HepG2 (cell line): ENCODE measurements around the gene GNAS-AS1. TPM values are rescaled to one million over a fixed set of nuclear protein-coding genes. Genes with fewer than 3 reads are reported as not detected.
A peak's percentile ranks its signal among the peaks of the same experiment; 100 is the strongest.

Experiments used
- ATAC-seq: fragments of 200-7000 bp; cut with Tn5 transposase; 3 replicates; pipeline ENCODE4 v1.9.1; 2020; ENCODE audit warnings: mild to moderate bottlenecking, moderate library complexity
- BruUV-seq: library from RNA; stranded (reverse); fragments of 400-500 nt; replicated peaks from 2 replicates; lab custom pipeline; 2021; lab: Mats Ljungman, UMichigan
- CTCF ChIA-PET: fragments of 300-600 bp; formaldehyde crosslinking; extraction: SDS; loops from one replicate; lab custom pipeline; 2021; ENCODE audit warnings: low total read pairs, inconsistent platforms, low intra/inter-chr PET ratio; lab: Yijun Ruan, JAX
- POLR2A ChIA-PET: fragments of 350-600 bp; sonication (Branson Sonifier 250); formaldehyde crosslinking; loops from one replicate; lab custom pipeline; 2020; ENCODE audit warnings: antibody characterized with exemption, inconsistent platforms; lab: Yijun Ruan, JAX
- DNase-seq: peaks from one replicate; pipeline ENCODE4 v3.0.0-alpha.2; 2015; ENCODE audit warnings: low spot score
- FAIRE-seq: peaks from 3 replicates; lab custom pipeline; 2011; peaks lifted over from hg19 to GRCh38; lab: Jason Lieb, UNC
- H2AFZ ChIP-seq: one replicate; pipeline ENCODE4 v1.6.1; 2011; ENCODE audit warnings: low read length, inconsistent platforms
- H3K27ac ChIP-seq: fragments of 300-600 bp; 3 replicates; pipeline ENCODE4 v1.8.0; 2011; ENCODE audit warnings: mixed run types, mild to moderate bottlenecking, mixed read lengths, low read length, inconsistent platforms; ENCODE audit not compliant: insufficient read depth; ENCODE audit errors: extremely low read length
- H3K27me3 ChIP-seq, 2 experiments: fragments of 200-600 bp in 1 of 2; 2 replicates in 1 of 2; 3 replicates in 1 of 2; pipeline versions ENCODE4 v1.6.0 to v1.8.0; 2011; ENCODE audit warnings: low read length in 2 of 2, mild to moderate bottlenecking in 2 of 2, moderate library complexity in 2 of 2, inconsistent platforms in 1 of 2; ENCODE audit not compliant: insufficient read depth in 2 of 2, control insufficient read depth in 1 of 2
- H3K36me3 ChIP-seq, 2 experiments: fragments of 200-600 bp in 1 of 2; replicated peaks in 1 of 2; 2 replicates in 1 of 2; 3 replicates in 1 of 2; pipeline versions ENCODE4 v1.5.1 to v1.8.0; 2011; ENCODE audit warnings: low read length in 2 of 2, inconsistent platforms in 1 of 2; ENCODE audit not compliant: insufficient read depth in 2 of 2, control insufficient read depth in 1 of 2
- H3K4me1 ChIP-seq: 2 replicates; pipeline ENCODE4 v1.5.1; 2012; ENCODE audit warnings: low read length, inconsistent platforms; ENCODE audit not compliant: insufficient read depth
- H3K4me2 ChIP-seq: 2 replicates; pipeline ENCODE4 v1.6.0; 2011; ENCODE audit warnings: low read depth, low read length, inconsistent platforms
- H3K4me3 ChIP-seq, 3 experiments: fragments of 200-600 bp in 1 of 3; sonication (generic), shearing (Covaris generic) in 1 of 3; replicated peaks in 1 of 3; 2 replicates each; pipeline ENCODE4 v1.5.1; 2011 to 2016; ENCODE audit warnings: low read length in 3 of 3, inconsistent platforms in 2 of 3, low read depth in 2 of 3, mild to moderate bottlenecking in 2 of 3, control low read depth in 1 of 3, mixed read lengths in 1 of 3; ENCODE audit not compliant: insufficient read depth in 1 of 3
- H3K79me2 ChIP-seq: one replicate; pipeline ENCODE4 v1.6.1; 2011; ENCODE audit warnings: low read length, inconsistent platforms; ENCODE audit not compliant: insufficient read depth
- H3K9ac ChIP-seq: 2 replicates; pipeline ENCODE4 v1.6.0; 2011; ENCODE audit warnings: mild to moderate bottlenecking, low read depth, low read length, inconsistent platforms; ENCODE audit not compliant: insufficient read depth
- H3K9me3 ChIP-seq: 2 replicates; pipeline ENCODE4 v1.5.1; 2012; ENCODE audit warnings: mild to moderate bottlenecking, low read length
- H4K20me1 ChIP-seq: 2 replicates; pipeline ENCODE4 v1.6.0; 2011; ENCODE audit warnings: inconsistent platforms, mild to moderate bottlenecking, low read length, moderate library complexity; ENCODE audit not compliant: insufficient read depth
- ERF ChIP-seq: IDR thresholded peaks from 2 replicates; pipeline ENCODE4 v1.6.1; 2018; ENCODE audit warnings: missing biosample characterization, missing genetic modification reagents
- JARID2 ChIP-seq: sonication (generic); formaldehyde crosslinking; IDR thresholded peaks from 2 replicates; pipeline ENCODE4 v1.8.1; 2023; ENCODE audit warnings: missing genetic modification reagents, inconsistent platforms; ENCODE audit not compliant: insufficient replicate concordance
- NFRKB ChIP-seq: fragments of 450-650 bp; IDR thresholded peaks from 2 replicates; pipeline ENCODE4 v1.6.1; 2017
- SALL1 ChIP-seq: sonication (generic); formaldehyde crosslinking; IDR thresholded peaks from 2 replicates; pipeline ENCODE4 v1.8.0; 2022; ENCODE audit warnings: mild to moderate bottlenecking, missing genetic modification reagents
- SNAPC4 ChIP-seq: sonication (generic); formaldehyde crosslinking; IDR thresholded peaks from 2 replicates; pipeline ENCODE4 v1.4.0; 2020; ENCODE audit warnings: mild to moderate bottlenecking, missing genetic modification reagents
- ZNF331 ChIP-seq: sonication (generic); formaldehyde crosslinking; IDR thresholded peaks from 2 replicates; pipeline ENCODE4 v1.4.0; 2020; ENCODE audit warnings: missing genetic modification reagents
- WGBS: methylation state at CpG from one replicate; pipeline ENCODE4 v1.1.6; 2017; ENCODE audit warnings: low lambda C conversion rate; 5-methylcytosine and 5-hydroxymethylcytosine counted together
- in situ Hi-C: cut with HindIII; loops from 2 replicates; pipeline ENCODE4 v1.10.0; 2017; ENCODE audit warnings: low pct_unique_long_range_greater_than_20kb; ENCODE audit not compliant: extremely low pct_ligation_motif_present
- intact Hi-C: fragments of 100-400 bp; cut with micrococcal nuclease; formaldehyde crosslinking; loops from one replicate; pipeline ENCODE4 v1.10.0; 2022; ENCODE audit not compliant: unreplicated experiment
- polyA plus RNA-seq, 8 experiments: library from polyadenylated mRNA; depleted of rRNA in 3 of 8; stranded (reverse) in 7 of 8; unstranded in 1 of 8; fragments of >200 nt; fragmentation: Illumina TruSeq in 4 of 8; extraction: Trizol in 4 of 8; gene quantifications; 2 replicates each; pipeline versions ENCODE4 v1.2.1 to v1.2.3, GENCODE V29; 2011 to 2016; ENCODE audit warnings: low read depth in 4 of 8, missing spikeins in 1 of 8, mixed read lengths in 1 of 8; ENCODE audit not compliant: insufficient read depth in 1 of 8
- total RNA-seq, 5 experiments: library from RNA; depleted of rRNA; stranded (reverse); fragments of >200 nt; fragmentation: Illumina TruSeq; extraction: Trizol; gene quantifications; 2 replicates each; pipeline ENCODE4 v1.2.3, GENCODE V29; 2016; ENCODE audit warnings: low read depth in 1 of 5
- TF ChIP-seq, protein P1 (sequence below): IDR thresholded peaks from 2 replicates; pipeline ENCODE4 v1.6.1; 2016; ENCODE audit warnings: mild to moderate bottlenecking
- TF ChIP-seq, protein P2 (sequence below): sonication (generic); formaldehyde crosslinking; IDR thresholded peaks from 2 replicates; pipeline ENCODE4 v1.8.1; 2023; ENCODE audit warnings: missing genetic modification reagents, mild to moderate bottlenecking, borderline replicate concordance

The GNAS-AS1 gene
- total and polyA plus RNA-seq, 2 of the 13 experiments (the other 11 are each of a cell fraction or from before 2014, with no cell fraction given): not detected

DNA sequence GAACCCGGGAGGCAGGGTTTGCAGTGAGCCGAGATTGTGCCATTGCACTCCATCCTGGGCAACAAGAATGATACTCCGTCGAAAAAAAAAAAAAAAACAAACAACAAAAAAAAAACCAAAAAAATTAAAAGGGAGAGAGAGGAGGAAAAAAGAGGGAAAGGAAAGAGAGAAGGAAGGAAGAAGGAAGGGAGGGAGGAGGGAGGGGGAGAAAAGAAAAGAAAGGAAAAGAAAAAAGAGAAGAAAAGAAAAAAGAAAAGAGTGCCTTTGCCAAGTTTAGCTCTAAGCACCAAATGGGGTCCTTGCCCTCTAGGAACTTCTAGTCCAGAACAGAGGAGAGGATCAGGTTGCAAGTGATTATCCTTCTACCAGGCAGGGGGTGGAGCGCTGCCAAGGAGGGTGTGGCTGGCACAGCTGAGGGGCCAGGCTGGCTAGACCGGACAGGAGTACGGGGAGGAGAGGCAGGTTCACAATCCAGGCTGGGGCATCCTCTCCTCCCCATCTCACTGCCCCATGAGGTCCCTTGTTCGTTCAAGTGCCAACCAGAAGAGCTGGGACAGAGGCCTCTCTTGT, 20.9 kb upstream of the GNAS-AS1 start:
- Histone ChIP-seq H3K79me2 (no peaks in the 10 kb centered on the region), H3K4me3 (no peak overlapping the region), H3K36me3 (no peaks in the 10 kb centered on the region), H4K20me1 (no peaks in the 10 kb centered on the region), H3K9me3 (no peaks in the 10 kb centered on the region), H3K27me3 (peaks cover 0 to 17% of the 10 kb centered on the region in 2 experiments; a peak in 3 of 5 replicates), H3K9ac (no peak overlapping the region), H3K4me2 (no peak overlapping the region), H3K4me1 (peaks cover 11% of the 10 kb centered on the region), H2AFZ (no peak overlapping the region), H3K27ac (no peak overlapping the region)
- no peak for FAIRE-seq
- no TSS peak for BruUV-seq
- in situ Hi-C loops (loop anchor here (5.0 kb wide), 2 partner anchors 351 to 531 kb away; no protein-coding TSS in a partner anchor), intact Hi-C loops (loop anchor here (5.0 kb wide), 1 partner anchor 531 kb away; no protein-coding TSS in a partner anchor)
- no peak for DNase-seq
- TF ChIP-seq NFRKB: 0 out of 2 replicates have a peak, but pooled peaks have one; percentile 19
- no peak for TF ChIP-seq ZNF331 (CRISPR knock-in tag)
- CTCF ChIA-PET: interaction anchor here (1.1 to 3.9 kb wide), 4 partner anchors 336 to 530 kb away, joined by 4 to 80 read pairs (median 11); no protein-coding TSS in a partner anchor
- 21% methylated on average over 8 of the region's 8 CpGs for WGBS
- ATAC-seq: no peak
- POLR2A ChIA-PET: interaction anchor here (1.5 kb wide), 1 partner anchor 161 kb away, joined by 6 read pairs; the partner anchor contains the start of gene ATP5F1E

GRCh38 chr20:58870293-58871014, 19.8 kb upstream of the GNAS-AS1 start:
- in situ Hi-C loops: loop anchor here (5.0 kb wide), 2 partner anchors 352 to 532 kb away; no protein-coding TSS in a partner anchor
- FAIRE-seq: peak; percentile 86
- no peak overlapping the region for H3K4me2 ChIP-seq
- TF ChIP-seq, protein P1, sequence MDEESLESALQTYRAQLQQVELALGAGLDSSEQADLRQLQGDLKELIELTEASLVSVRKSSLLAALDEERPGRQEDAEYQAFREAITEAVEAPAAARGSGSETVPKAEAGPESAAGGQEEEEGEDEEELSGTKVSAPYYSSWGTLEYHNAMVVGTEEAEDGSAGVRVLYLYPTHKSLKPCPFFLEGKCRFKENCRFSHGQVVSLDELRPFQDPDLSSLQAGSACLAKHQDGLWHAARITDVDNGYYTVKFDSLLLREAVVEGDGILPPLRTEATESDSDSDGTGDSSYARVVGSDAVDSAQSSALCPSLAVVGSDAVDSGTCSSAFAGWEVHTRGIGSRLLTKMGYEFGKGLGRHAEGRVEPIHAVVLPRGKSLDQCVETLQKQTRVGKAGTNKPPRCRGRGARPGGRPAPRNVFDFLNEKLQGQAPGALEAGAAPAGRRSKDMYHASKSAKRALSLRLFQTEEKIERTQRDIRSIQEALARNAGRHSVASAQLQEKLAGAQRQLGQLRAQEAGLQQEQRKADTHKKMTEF (CRISPR knock-in tag): 0 out of 2 replicates have a peak, but pooled peaks have one; percentile 19
- TF ChIP-seq ERF (CRISPR knock-in tag) (peak; percentile 48; the same call in 1 of the 2 replicates), SALL1 (CRISPR knock-in tag) (peak; percentile 49; the same call in 1 of the 2 replicates), JARID2 (CRISPR knock-in tag) (peak; percentile 48), SNAPC4 (CRISPR knock-in tag) (no peak)
- TF ChIP-seq, protein P2, sequence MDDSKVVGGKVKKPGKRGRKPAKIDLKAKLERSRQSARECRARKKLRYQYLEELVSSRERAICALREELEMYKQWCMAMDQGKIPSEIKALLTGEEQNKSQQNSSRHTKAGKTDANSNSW: 0 out of 2 replicates have a peak, but pooled peaks have one; percentile 43

More at GRCh38 chr20:58870293-58871014, 19.8 kb upstream of the GNAS-AS1 start:
- no peaks in the 10 kb centered on the region for H3K79me2 ChIP-seq
- no peaks in the 10 kb centered on the region for H3K9me3 ChIP-seq
- H3K27me3 ChIP-seq: peaks cover 0 to 14% of the 10 kb centered on the region in 2 experiments; a peak in 3 of 5 replicates
- peaks cover 9% of the 10 kb centered on the region; the same call in 1 of the 2 replicates for H3K4me1 ChIP-seq
- H3K27ac ChIP-seq: no peak overlapping the region
- intact Hi-C loops: loop anchor here (1.0 to 5.0 kb wide), 4 partner anchors 212 to 532 kb away; no protein-coding TSS in a partner anchor
- H3K9ac ChIP-seq: no peak overlapping the region
- H3K4me3 ChIP-seq: no peak overlapping the region
- H4K20me1 ChIP-seq: no peaks in the 10 kb centered on the region
- 39% methylated on average over 7 of the region's 7 CpGs for whole genome bisulfite sequencing
- no peaks in the 10 kb centered on the region for H3K36me3 ChIP-seq
- CTCF ChIA-PET: interaction anchor here (0.7 to 3.9 kb wide), 9 partner anchors 10 to 626 kb away, joined by 3 to 80 read pairs (median 4); no protein-coding TSS in a partner anchor
- ATAC-seq (peak; percentile 94), DNase-seq (peak; percentile 70)
- BruUV-seq: no TSS peak
- no peak overlapping the region for H2AFZ ChIP-seq
- POLR2A ChIA-PET: interaction anchor here (1.5 kb wide), 1 partner anchor 162 kb away, joined by 6 read pairs; the partner anchor contains the start of gene ATP5F1E
